Neural progenitor cell (in vitro differentiated cells): Measurements from ENCODE around the gene LDLRAD2. TPM values are rescaled to one million over a fixed set of nuclear protein-coding genes. Genes with fewer than 3 reads are reported as not detected.
"Not testable (repeated sequence)": the region's sequence is repeated elsewhere in the genome, so short reads cannot be mapped to it uniquely, and the experiment has no call there.

Source experiments
- DNase-seq: peaks from one replicate; pipeline ENCODE4 v3.0.0-alpha.2; 2016; ENCODE audit warnings: low spot score
- H2AFZ ChIP-seq: fragments of 200-600 bp; sonication (generic); replicated peaks from 2 replicates; pipeline ENCODE4 v1.6.1; 2016; ENCODE audit warnings: antibody characterized with exemption
- H3F3A ChIP-seq: fragments of 200-600 bp; sonication (generic); 2 replicates; pipeline ENCODE4 v1.6.1; 2016; ENCODE audit warnings: antibody characterized with exemption, low read depth
- H3K27ac ChIP-seq: fragments of 200-600 bp; sonication (generic); 2 replicates; pipeline ENCODE4 v1.5.1; 2016; ENCODE audit warnings: mild to moderate bottlenecking
- H3K27me3 ChIP-seq: fragments of 200-600 bp; sonication (generic); 2 replicates; pipeline ENCODE4 v1.6.1; 2016; ENCODE audit warnings: mild to moderate bottlenecking, moderate library complexity
- H3K36me3 ChIP-seq: fragments of 200-600 bp; sonication (generic); 2 replicates; pipeline ENCODE4 v1.5.1; 2016
- H3K4me1 ChIP-seq: fragments of 200-600 bp; sonication (generic); 2 replicates; pipeline ENCODE4 v1.6.1; 2016; ENCODE audit warnings: mixed run types
- H3K4me2 ChIP-seq: fragments of 200-600 bp; sonication (generic); 2 replicates; pipeline ENCODE4 v1.6.1; 2016
- H3K4me3 ChIP-seq: fragments of 200-600 bp; sonication (generic); 2 replicates; pipeline ENCODE4 v1.5.1; 2016
- H3K79me2 ChIP-seq: fragments of 200-600 bp; sonication (generic); 2 replicates; pipeline ENCODE4 v1.6.1; 2016; ENCODE audit warnings: low read depth
- H3K9ac ChIP-seq: fragments of 200-600 bp; sonication (generic); 2 replicates; pipeline ENCODE4 v1.6.1; 2016
- H3K9me3 ChIP-seq: fragments of 200-600 bp; sonication (generic); 2 replicates; pipeline ENCODE4 v1.5.1; 2016; ENCODE audit warnings: low read depth
- H4K20me1 ChIP-seq: fragments of 200-600 bp; sonication (generic); 2 replicates; pipeline ENCODE4 v1.6.1; 2016; ENCODE audit warnings: low read depth
- H3K27ac Mint-ChIP-seq: 3 replicates; pipeline ENCODE4 v1.8.0; 2021; ENCODE audit warnings: mixed read lengths
- H3K27me3 Mint-ChIP-seq: 2 replicates; pipeline ENCODE4 v1.8.0; 2022; ENCODE audit warnings: low read depth, mild to moderate bottlenecking, inconsistent platforms, moderate library complexity, mixed read lengths; ENCODE audit not compliant: insufficient read depth
- H3K36me3 Mint-ChIP-seq: 3 replicates; pipeline ENCODE4 v1.8.0; 2021; ENCODE audit warnings: mixed read lengths
- H3K4me1 Mint-ChIP-seq: 3 replicates; pipeline ENCODE4 v1.8.0; 2021; ENCODE audit warnings: mixed read lengths
- H3K4me3 Mint-ChIP-seq: 3 replicates; pipeline ENCODE4 v1.8.0; 2021; ENCODE audit warnings: mild to moderate bottlenecking, moderate library complexity, mixed read lengths
- H3K9me3 Mint-ChIP-seq: 3 replicates; pipeline ENCODE4 v1.8.0; 2020; ENCODE audit warnings: mixed read lengths
- EZH2 ChIP-seq: fragments of 200-600 bp; sonication (generic); IDR thresholded peaks from 2 replicates; pipeline ENCODE4 v1.6.1; 2017; ENCODE audit warnings: antibody characterized with exemption, mild to moderate bottlenecking, moderate library complexity
- EZH2phosphoT487 ChIP-seq: fragments of 200-600 bp; sonication (generic); IDR thresholded peaks from 2 replicates; pipeline ENCODE4 v1.6.1; 2017; ENCODE audit warnings: antibody characterized with exemption
- total RNA-seq: library from RNA; depleted of rRNA; stranded (reverse); fragments of >200 nt; gene quantifications from 2 replicates; pipeline ENCODE4 v1.2.3, GENCODE V29; 2015; ENCODE audit warnings: low replicate concordance
- TF ChIP-seq, protein P1 (sequence below): fragments of 200-600 bp; sonication (generic); IDR thresholded peaks from 2 replicates; pipeline ENCODE4 v1.5.1; 2017; ENCODE audit warnings: antibody characterized with exemption, mild to moderate bottlenecking

LDLRAD2 gene
- total RNA-seq, 1 donor from 2014 or later, result 0.67 TPM

DNA sequence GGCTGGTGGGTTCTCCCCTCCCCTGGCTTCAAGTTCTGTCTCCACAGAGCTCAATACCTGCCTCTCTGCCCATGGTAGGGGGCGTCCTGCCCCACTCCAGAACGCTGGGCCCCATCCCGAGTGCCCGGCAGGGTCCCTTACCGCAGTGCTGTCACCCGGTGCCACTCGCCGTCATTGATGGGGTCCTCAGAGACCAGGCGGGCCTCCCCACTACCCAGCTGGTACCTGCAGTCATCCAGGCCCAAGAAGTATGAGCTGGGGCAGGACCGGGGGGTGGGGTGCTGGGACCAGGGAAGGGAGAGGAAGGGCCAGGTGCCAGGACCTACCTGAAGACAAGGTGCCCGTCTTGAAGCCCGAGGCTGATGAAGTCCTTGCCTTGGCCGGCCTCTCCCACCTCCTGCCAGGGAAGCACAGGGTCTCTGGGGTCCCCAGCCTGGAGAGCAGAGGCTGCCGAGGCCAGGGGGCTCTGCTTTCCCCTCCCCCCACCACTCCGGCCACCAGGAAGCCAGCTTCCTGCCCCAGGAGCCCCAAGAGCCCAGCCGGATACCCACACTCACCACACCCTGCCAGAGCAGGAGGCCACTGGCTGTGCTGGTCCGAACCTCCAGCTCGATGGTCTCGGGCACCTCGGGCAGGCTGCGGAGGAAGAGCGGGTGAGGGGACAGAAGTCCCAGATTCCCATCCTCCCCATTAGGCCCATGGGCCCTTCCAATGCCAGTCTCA is 12.1 kb downstream of the LDLRAD2 start:
- Histone ChIP-seq H3K4me1 (no peaks in the 10 kb centered on the region), H3K9me3 (no peaks in the 10 kb centered on the region), H3K4me3 (no peak overlapping the region), H4K20me1 (no peaks in the 10 kb centered on the region), H3K79me2 (no peaks in the 10 kb centered on the region), H3F3A (peaks cover 1% of the 10 kb centered on the region), H3K9ac (no peak overlapping the region), H3K4me2 (no peak overlapping the region), H3K27me3 (no peaks in the 10 kb centered on the region), H3K27ac (no peak overlapping the region), H2AFZ (no peak overlapping the region), H3K36me3 (no peaks in the 10 kb centered on the region)
- H3K27ac Mint-ChIP-seq, result no peak overlapping the region
- DNase-seq, result no peak
- H3K27me3 Mint-ChIP-seq, result peaks cover 3% of the 10 kb centered on the region
- H3K4me1 Mint-ChIP-seq, result peaks cover 2% of the 10 kb centered on the region
- no peaks in the 10 kb centered on the region for H3K9me3 Mint-ChIP-seq
- no peak overlapping the region for H3K4me3 Mint-ChIP-seq
- TF ChIP-seq, protein P1, sequence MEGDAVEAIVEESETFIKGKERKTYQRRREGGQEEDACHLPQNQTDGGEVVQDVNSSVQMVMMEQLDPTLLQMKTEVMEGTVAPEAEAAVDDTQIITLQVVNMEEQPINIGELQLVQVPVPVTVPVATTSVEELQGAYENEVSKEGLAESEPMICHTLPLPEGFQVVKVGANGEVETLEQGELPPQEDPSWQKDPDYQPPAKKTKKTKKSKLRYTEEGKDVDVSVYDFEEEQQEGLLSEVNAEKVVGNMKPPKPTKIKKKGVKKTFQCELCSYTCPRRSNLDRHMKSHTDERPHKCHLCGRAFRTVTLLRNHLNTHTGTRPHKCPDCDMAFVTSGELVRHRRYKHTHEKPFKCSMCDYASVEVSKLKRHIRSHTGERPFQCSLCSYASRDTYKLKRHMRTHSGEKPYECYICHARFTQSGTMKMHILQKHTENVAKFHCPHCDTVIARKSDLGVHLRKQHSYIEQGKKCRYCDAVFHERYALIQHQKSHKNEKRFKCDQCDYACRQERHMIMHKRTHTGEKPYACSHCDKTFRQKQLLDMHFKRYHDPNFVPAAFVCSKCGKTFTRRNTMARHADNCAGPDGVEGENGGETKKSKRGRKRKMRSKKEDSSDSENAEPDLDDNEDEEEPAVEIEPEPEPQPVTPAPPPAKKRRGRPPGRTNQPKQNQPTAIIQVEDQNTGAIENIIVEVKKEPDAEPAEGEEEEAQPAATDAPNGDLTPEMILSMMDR, result no peak
- H3K36me3 Mint-ChIP-seq, result peaks cover 6% of the 10 kb centered on the region

DNA sequence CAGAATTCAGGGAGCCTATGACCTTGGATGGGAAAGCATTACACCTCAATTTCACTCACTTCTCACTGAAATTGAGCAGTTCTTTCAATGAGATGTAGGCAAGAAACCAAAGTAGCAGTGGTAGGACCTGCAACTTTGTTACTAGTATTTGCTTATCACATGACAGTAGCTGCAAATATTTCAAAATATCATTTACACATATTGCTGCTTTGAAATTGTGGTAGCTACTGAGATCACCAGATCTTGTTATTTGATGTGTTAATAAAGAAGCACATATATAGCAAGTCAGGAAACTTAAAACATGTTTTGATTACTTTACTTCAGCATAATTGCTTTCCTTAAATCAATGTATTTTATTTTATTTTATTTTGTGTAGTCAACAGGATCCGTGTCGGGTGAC is 12.9 kb downstream of the LDLRAD2 start:
- peaks cover 6% of the 10 kb centered on the region for H3K36me3 Mint-ChIP-seq
- H4K20me1 ChIP-seq, result no peaks in the 10 kb centered on the region
- peaks cover 3% of the 10 kb centered on the region for H3K27me3 Mint-ChIP-seq
- H3K9me3 Mint-ChIP-seq, result no peaks in the 10 kb centered on the region
- no peak overlapping the region for H3K27ac Mint-ChIP-seq
- H3K36me3 ChIP-seq, result no peaks in the 10 kb centered on the region
- H3K9me3 ChIP-seq, result no peaks in the 10 kb centered on the region
- DNase-seq, result no peak
- no peaks in the 10 kb centered on the region for H3K27me3 ChIP-seq
- no peaks in the 10 kb centered on the region for H3K4me1 ChIP-seq
- H2AFZ ChIP-seq, result no peak overlapping the region
- TF ChIP-seq EZH2, result no peak
- no peak for TF ChIP-seq EZH2phosphoT487
- TF ChIP-seq, protein P1, result no peak
- no peak overlapping the region for H3K4me2 ChIP-seq
- H3K27ac ChIP-seq, result no peak overlapping the region
- no peak overlapping the region for H3K9ac ChIP-seq
- H3F3A ChIP-seq, result no peaks in the 10 kb centered on the region
- H3K4me1 Mint-ChIP-seq, result peaks cover 2% of the 10 kb centered on the region
- no peaks in the 10 kb centered on the region for H3K79me2 ChIP-seq
- H3K4me3 ChIP-seq, result no peak overlapping the region
- no peak overlapping the region for H3K4me3 Mint-ChIP-seq

DNA sequence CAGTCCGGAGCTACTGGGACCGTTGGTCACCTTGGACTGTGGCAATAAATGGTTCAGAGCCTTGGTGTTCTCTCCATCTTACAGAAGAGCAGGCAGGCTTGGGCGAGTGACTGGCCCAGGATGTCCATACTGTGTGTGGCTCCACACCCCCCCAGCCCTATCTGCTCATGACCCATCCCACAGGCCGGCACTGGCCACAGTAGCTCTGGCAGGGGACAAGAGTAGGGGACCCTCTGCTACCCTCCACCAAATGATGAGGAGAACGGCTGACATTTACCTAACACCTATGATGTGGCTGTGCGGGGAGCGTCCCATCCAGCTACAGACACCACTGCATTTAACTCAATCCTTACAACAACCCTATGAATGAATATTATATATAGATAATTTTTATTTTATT is 13.3 kb downstream of the LDLRAD2 start:
- TF ChIP-seq EZH2, result no peak
- H4K20me1 ChIP-seq, result no peaks in the 10 kb centered on the region
- no peak overlapping the region for H2AFZ ChIP-seq
- H3K4me3 ChIP-seq, result no peak overlapping the region
- Mint-ChIP-seq H3K4me3 (no peak overlapping the region), H3K27ac (no peak overlapping the region), H3K9me3 (no peaks in the 10 kb centered on the region), H3K36me3 (peaks cover 6% of the 10 kb centered on the region), H3K4me1 (peaks cover 2% of the 10 kb centered on the region), H3K27me3 (peaks cover 3% of the 10 kb centered on the region)
- no peaks in the 10 kb centered on the region for H3F3A ChIP-seq
- no peaks in the 10 kb centered on the region for H3K4me1 ChIP-seq
- no peaks in the 10 kb centered on the region for H3K36me3 ChIP-seq
- DNase-seq, result no peak
- H3K27me3 ChIP-seq, result no peaks in the 10 kb centered on the region
- no peaks in the 10 kb centered on the region for H3K9me3 ChIP-seq
- no peak overlapping the region for H3K4me2 ChIP-seq
- no peak overlapping the region for H3K9ac ChIP-seq
- H3K79me2 ChIP-seq, result no peaks in the 10 kb centered on the region
- H3K27ac ChIP-seq, result no peak overlapping the region

DNA sequence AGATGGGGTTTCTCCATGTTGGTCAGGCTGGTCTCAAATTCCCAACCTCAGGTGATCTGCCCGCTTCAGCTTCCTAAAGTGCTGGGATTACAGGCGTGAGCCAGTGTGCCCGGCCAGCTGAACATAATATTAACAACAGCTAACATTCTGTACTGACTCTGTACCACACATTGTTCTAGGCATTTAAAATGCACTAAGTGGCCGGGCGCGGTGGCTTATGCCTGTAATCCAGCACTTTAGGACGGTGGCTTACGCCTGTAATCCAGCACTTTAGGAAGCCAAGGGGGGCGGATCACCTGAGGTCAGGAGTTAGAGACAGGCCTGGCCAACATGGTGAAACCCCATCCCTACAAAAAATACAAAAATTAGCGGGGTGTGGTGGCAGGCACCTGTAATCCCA is 14.6 kb downstream of the LDLRAD2 start:
- H3K4me2 ChIP-seq, H2AFZ ChIP-seq, H3K27me3 ChIP-seq, H3K36me3 ChIP-seq, H4K20me1 ChIP-seq, H3K36me3 Mint-ChIP-seq, H3K4me1 ChIP-seq, H3K27me3 Mint-ChIP-seq, H3K9ac ChIP-seq, H3K4me1 Mint-ChIP-seq, H3K9me3 Mint-ChIP-seq, H3K4me3 Mint-ChIP-seq, H3K27ac Mint-ChIP-seq, H3K4me3 ChIP-seq, H3K27ac ChIP-seq, H3F3A ChIP-seq, H3K79me2 ChIP-seq, DNase-seq, H3K9me3 ChIP-seq: not testable (repeated sequence)
